Common myeloid progenitor, CD34-positive (primary cell): ENCODE results near the gene MPV17L2.

Experiments
- CTCF ChIA-PET: fragments of 350-600 bp; sonication (Branson Sonifier 250); formaldehyde crosslinking; loops from one replicate; lab custom pipeline; 2021; ENCODE audit warnings: antibody characterized with exemption; lab: Charles Lee
- POLR2A ChIA-PET: fragments of 350-600 bp; sonication (Branson Sonifier 250); formaldehyde crosslinking; loops from one replicate; lab custom pipeline; 2021; ENCODE audit warnings: antibody characterized with exemption; lab: Charles Lee
- DNase-seq, 3 donors: peaks; one replicate each; pipeline versions ENCODE4 v3.0.0 to v3.0.0-alpha.2; 2013
- H3K27ac ChIP-seq, 2 experiments: 1 replicate in 1 of 2; 2 replicates in 1 of 2; pipeline ENCODE4 v1.7.0; 2013; ENCODE audit warnings: inconsistent platforms in 2 of 2, low read length in 2 of 2, mild to moderate bottlenecking in 2 of 2, low read depth in 1 of 2, moderate library complexity in 1 of 2; ENCODE audit not compliant: severe bottlenecking in 2 of 2, insufficient read depth in 1 of 2, poor library complexity in 1 of 2
- H3K27me3 ChIP-seq, 5 experiments: replicated peaks in 2 of 5; 1 replicate in 3 of 5; 2 replicates in 2 of 5; pipeline versions ENCODE4 v1.6.1 to v1.7.0; 2013; ENCODE audit warnings: low read length in 4 of 5, mild to moderate bottlenecking in 2 of 5, moderate library complexity in 2 of 5, inconsistent platforms in 1 of 5; ENCODE audit not compliant: insufficient read depth in 5 of 5, control insufficient read depth in 4 of 5
- H3K36me3 ChIP-seq, 4 experiments: 1 replicate in 2 of 4; 2 replicates in 2 of 4; pipeline versions ENCODE4 v1.6.1 to v1.7.0; 2013; ENCODE audit warnings: low read length in 3 of 4, control low read depth in 1 of 4, mild to moderate bottlenecking in 1 of 4; ENCODE audit not compliant: control insufficient read depth in 4 of 4, insufficient read depth in 4 of 4
- H3K4me1 ChIP-seq, 4 experiments: 1 replicate in 3 of 4; 2 replicates in 1 of 4; pipeline versions ENCODE4 v1.6.1 to v1.7.1; 2013; ENCODE audit warnings: low read length in 3 of 4, mild to moderate bottlenecking in 3 of 4, control low read depth in 1 of 4, inconsistent platforms in 1 of 4, moderate library complexity in 1 of 4; ENCODE audit not compliant: control insufficient read depth in 4 of 4, insufficient read depth in 4 of 4; ENCODE audit errors: control extremely low read depth in 1 of 4
- H3K4me3 ChIP-seq, 7 experiments: 1 replicate in 4 of 7; 2 replicates in 3 of 7; pipeline versions ENCODE4 v1.5.1 to v1.7.0; 2013; ENCODE audit warnings: mild to moderate bottlenecking in 7 of 7, low read length in 6 of 7, moderate library complexity in 6 of 7, inconsistent platforms in 2 of 7, low read depth in 2 of 7, control low read depth in 1 of 7; ENCODE audit not compliant: insufficient read depth in 4 of 7, control insufficient read depth in 1 of 7; ENCODE audit errors: extremely low read depth in 1 of 7
- H3K9me3 ChIP-seq, 5 experiments: 1 replicate in 4 of 5; 2 replicates in 1 of 5; pipeline versions ENCODE4 v1.6.1 to v1.7.1; 2013; ENCODE audit warnings: low read length in 4 of 5, mild to moderate bottlenecking in 2 of 5, inconsistent platforms in 1 of 5, low read depth in 1 of 5, moderate library complexity in 1 of 5; ENCODE audit not compliant: control insufficient read depth in 4 of 5, insufficient read depth in 2 of 5; ENCODE audit errors: control extremely low read depth in 1 of 5
- WGBS: methylation state at CpG from one replicate; pipeline ENCODE4 v1.1.5; 2013; ENCODE audit not compliant: insufficient coverage; 5-methylcytosine and 5-hydroxymethylcytosine counted together

MPV17L2 gene

GRCh38 chr19:18203408-18203862 lies 10.4 kb downstream of the MPV17L2 start:
- H3K27ac ChIP-seq = no peak overlapping the region
- DNase-seq = peak in 1 of 3 donors; percentile 56
- CTCF ChIA-PET = interaction anchor here (1.5 to 4.3 kb wide), 4 partner anchors 17 to 125 kb away, joined by 3 to 28 read pairs (median 5); a partner anchor contains a TSS

GRCh38 chr19:18203863-18204393 lies 10.9 kb downstream of the MPV17L2 start, which contains the start of gene RAB3A:
TSS of gene RAB3A (minus strand) at chr19:18204042. CDS start at chr19:18202740, 1,302 bp downstream.
- Histone ChIP-seq H3K36me3 (peaks cover 0 to 16% (median 2%) of the 10 kb centered on the region in 4 experiments), H3K4me1 (peaks cover 0 to 30% (median 28%) of the 10 kb centered on the region in 4 experiments), H3K9me3 (no peaks in the 10 kb centered on the region), H3K27ac (peak within 1 kb of the TSS; percentile 54 to 89), H3K27me3 (no peaks in the 10 kb centered on the region), H3K4me3 (peak within 1 kb of the TSS; percentile 49 to 92 (median 75))
- WGBS = 0% methylated on average over 49 of the region's 50 CpGs
- ChIA-PET CTCF (interaction anchor here (1.5 to 4.3 kb wide), 4 partner anchors 18 to 50 kb away, joined by 3 to 28 read pairs (median 5); a partner anchor contains a TSS), POLR2A (interaction anchor here (1.0 kb wide), 1 partner anchor 9 kb away, joined by 8 read pairs; no protein-coding TSS in a partner anchor)
- peak; percentile 100 for DNase-seq

More at GRCh38 chr19:18203408-18203862, 10.4 kb downstream of the MPV17L2 start:
- H3K4me3 ChIP-seq = peak overlapping the region; percentile 48 to 86 (median 71)
- peaks cover 0 to 20% (median 4%) of the 10 kb centered on the region in 4 experiments for H3K36me3 ChIP-seq
- peaks cover 0 to 30% (median 28%) of the 10 kb centered on the region in 4 experiments for H3K4me1 ChIP-seq
- 0% methylated on average over 23 of the region's 38 CpGs for WGBS
- H3K9me3 ChIP-seq = no peaks in the 10 kb centered on the region
- POLR2A ChIA-PET = interaction anchor here (1.0 kb wide), 1 partner anchor 9 kb away, joined by 8 read pairs; no protein-coding TSS in a partner anchor
- no peaks in the 10 kb centered on the region for H3K27me3 ChIP-seq

GRCh38 chr19:18204394-18205199 lies 11.6 kb downstream of the MPV17L2 start:
- DNase-seq = no peak

GRCh38 chr19:18205200-18205892 lies 12.3 kb downstream of the MPV17L2 start:
- WGBS = 32% methylated on average over 26 of the region's 36 CpGs
- Histone ChIP-seq H3K36me3 (peaks cover 0 to 9% (median under 1%) of the 10 kb centered on the region in 4 experiments), H3K9me3 (no peaks in the 10 kb centered on the region), H3K4me3 (peak overlapping the region; percentile 48 to 92 (median 75)), H3K27ac (peak overlapping the region; percentile 54 to 89), H3K27me3 (peaks cover 0 to 3% (median 0%) of the 10 kb centered on the region in 5 experiments), H3K4me1 (peaks cover 0 to 30% (median 28%) of the 10 kb centered on the region in 4 experiments)
- ChIA-PET POLR2A (interaction anchor here (0.6 to 1.9 kb wide), 4 partner anchors 11 to 316 kb away, joined by 3 to 10 read pairs (median 3); partner anchors contain the start of genes ELL and JUND), CTCF (interaction anchor here (1.1 to 7.1 kb wide), 11 partner anchors 9 to 123 kb away, joined by 3 to 139 read pairs (median 4); a partner anchor contains a TSS)
- DNase-seq = peak; percentile 69 to 85 (median 81)

More at GRCh38 chr19:18204394-18205199, 11.6 kb downstream of the MPV17L2 start:
- Histone ChIP-seq H3K9me3 (no peaks in the 10 kb centered on the region), H3K36me3 (peaks cover 0 to 13% (median 2%) of the 10 kb centered on the region in 4 experiments), H3K27me3 (no peaks in the 10 kb centered on the region), H3K27ac (peak overlapping the region; percentile 54 to 89), H3K4me1 (peaks cover 0 to 30% (median 28%) of the 10 kb centered on the region in 4 experiments), H3K4me3 (peak overlapping the region; percentile 48 to 92 (median 75))
- WGBS = 0% methylated on average over 13 of the region's 22 CpGs
- CTCF ChIA-PET = interaction anchor here (1.1 to 7.1 kb wide), 7 partner anchors 10 to 123 kb away, joined by 3 to 139 read pairs (median 4); a partner anchor contains a TSS
- POLR2A ChIA-PET = interaction anchor here (0.6 to 1.9 kb wide), 4 partner anchors 10 to 317 kb away, joined by 3 to 10 read pairs (median 6); partner anchors contain the start of genes ELL and JUND

- ChIA-PET POLR2A (interaction anchor here (1.9 kb wide), 1 partner anchor 75 kb away, joined by 10 read pairs; the partner anchor contains the start of gene JUND), CTCF (interaction anchor here (1.1 to 7.1 kb wide), 8 partner anchors 8 to 122 kb away, joined by 3 to 139 read pairs (median 4); a partner anchor contains a TSS)
- H3K9me3 ChIP-seq = no peaks in the 10 kb centered on the region
- H3K27ac ChIP-seq = peak overlapping the region; percentile 54 to 89
- 93% methylated on average over 2 of the region's 12 CpGs for WGBS
- peaks cover 0 to 30% (median 28%) of the 10 kb centered on the region in 4 experiments for H3K4me1 ChIP-seq
- peak overlapping the region in 3 of 7 experiments; percentile 71 to 92 (median 75) for H3K4me3 ChIP-seq
- peaks cover 0 to 7% (median 0%) of the 10 kb centered on the region in 4 experiments for H3K36me3 ChIP-seq
- H3K27me3 ChIP-seq = peaks cover 0 to 3% (median 0%) of the 10 kb centered on the region in 5 experiments
- no peak for DNase-seq
Measured at GRCh38 chr19:18206018-18206417, 13.0 kb downstream of the MPV17L2 start.
